ENCODE data around the gene KRCC1. TPM values are rescaled to one million over a fixed set of nuclear protein-coding genes. Genes with fewer than 3 reads are reported as not detected.

The KRCC1 gene
- total and polyA plus RNA-seq, 9 of the 15 experiments (the other 6 are each of a cell fraction or from before 2014, with no cell fraction given): 1.9 to 6.0 (median 2.2) TPM

DNA sequence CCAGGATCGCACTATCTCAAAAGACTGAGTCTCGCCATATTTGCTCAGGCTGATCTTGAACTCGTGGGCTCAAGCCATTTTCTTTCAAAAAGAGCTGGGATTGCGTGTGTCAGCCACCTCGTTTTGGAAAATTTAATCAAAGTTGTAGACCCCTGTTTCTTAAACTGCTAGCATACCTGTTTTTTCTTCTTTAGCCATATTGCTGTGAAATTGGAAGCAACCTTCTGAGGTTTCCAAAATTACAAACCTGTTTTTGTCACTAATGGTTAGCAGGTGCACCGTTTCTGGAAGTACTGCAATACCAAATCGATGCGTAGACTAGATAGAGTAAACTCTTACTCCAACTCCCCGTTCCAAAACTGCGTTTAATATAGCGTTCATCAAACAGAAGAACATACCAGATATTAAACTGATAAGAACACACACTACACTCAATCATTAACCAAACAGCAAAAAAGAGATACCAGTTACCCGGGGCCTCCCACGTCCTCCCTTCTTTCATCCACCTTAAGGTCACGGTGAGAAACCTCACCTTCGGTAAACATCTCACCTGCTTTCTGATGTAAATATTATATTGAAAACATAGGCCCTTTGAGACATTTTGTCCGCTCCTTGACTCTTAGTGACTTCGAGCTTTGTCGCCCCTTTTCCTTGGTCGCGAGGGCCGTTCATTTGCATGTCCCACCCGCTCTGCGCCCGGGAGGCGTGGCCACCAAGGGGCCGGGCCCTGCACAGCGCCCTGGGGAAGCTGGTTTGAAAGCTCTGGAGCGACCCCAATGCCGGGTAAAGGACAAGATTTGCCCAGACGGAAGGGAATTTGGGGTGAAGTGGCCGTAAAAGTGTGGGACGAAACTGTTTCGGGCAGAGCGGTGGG, 39.3 kb downstream of the KRCC1 start, which contains the start of gene RNU2-63P (continued):
- TF ChIP-seq ZBTB26 (CRISPR knock-in tag; IDR thresholded peaks at IDR 0.05) (peak; percentile 97), KDM1A (IDR thresholded peaks at IDR 0.05) (peak; percentile 66 to 73; a peak in 3 of 4 replicates), EWSR1 (IDR thresholded peaks at IDR 0.05; ENCODE audit: borderline replicate concordance, low read depth, partially characterized antibody) (peak; percentile 98), CBFA2T3 (IDR thresholded peaks at IDR 0.05) (peak; percentile 48; the same call in 1 of the 2 replicates), JUN (IDR thresholded peaks at IDR 0.05; ENCODE audit: borderline replicate concordance, low read depth, low read length) (no peak), JUN (CRISPR knock-in tag; IDR thresholded peaks at IDR 0.05; ENCODE audit: borderline replicate concordance) (no peak), RAD21 (CRISPR knock-in tag; conservative IDR thresholded peaks at IDR 0.05 in 1 of 2, IDR thresholded peaks at IDR 0.05 in 1 of 2) (peak in 1 of 2 experiments; percentile 15; a peak in 2 of 4 replicates), MTA3 (IDR thresholded peaks at IDR 0.05; ENCODE audit: borderline replicate concordance) (peak; percentile 98), NONO (IDR thresholded peaks at IDR 0.05; ENCODE audit: low read depth in 2 of 2, low read length in 1 of 2) (peak; percentile 72 to 97), NUFIP1 (IDR thresholded peaks at IDR 0.05; ENCODE audit: partially characterized antibody) (peak; percentile 95), ATF1 (CRISPR knock-in tag; IDR thresholded peaks at IDR 0.05) (no peak), ATF1 (tag; IDR thresholded peaks at IDR 0.05) (peak; percentile 57), ZNF561 (CRISPR knock-in tag; conservative IDR thresholded peaks at IDR 0.05) (peak; percentile 25; the same call in 1 of the 2 replicates), PREB (CRISPR knock-in tag; IDR thresholded peaks at IDR 0.05) (peak; percentile 82; the same call in 1 of the 2 replicates)
